Neutrophil (primary cell): ENCODE measurements around the gene IL15RA.

Source experiments
- H3K27ac ChIP-seq: fragments of 200-600 bp; sonication (generic); 2 replicates; pipeline ENCODE4 v1.5.1; 2016; ENCODE audit warnings: mild to moderate bottlenecking, moderate library complexity
- H3K27me3 ChIP-seq: fragments of 200-600 bp; sonication (generic); 2 replicates; pipeline ENCODE4 v1.6.0; 2016; ENCODE audit warnings: mild to moderate bottlenecking
- H3K36me3 ChIP-seq: fragments of 200-600 bp; sonication (generic); 2 replicates; pipeline ENCODE4 v1.5.1; 2017
- H3K4me1 ChIP-seq, 2 experiments: fragments of 200-600 bp in 1 of 2; sonication (generic) in 1 of 2; 1 replicate in 1 of 2; 2 replicates in 1 of 2; pipeline versions ENCODE4 v1.5.1 to v1.6.1; 2013 to 2016; ENCODE audit warnings: low read depth in 1 of 2, low read length in 1 of 2, mild to moderate bottlenecking in 1 of 2, moderate library complexity in 1 of 2; ENCODE audit not compliant: control insufficient read depth in 1 of 2, insufficient read depth in 1 of 2
- H3K4me3 ChIP-seq, 2 experiments: fragments of 200-600 bp in 1 of 2; sonication (generic) in 1 of 2; 1 replicate in 1 of 2; 2 replicates in 1 of 2; pipeline ENCODE4 v1.5.1; 2013 to 2016; ENCODE audit warnings: low read depth in 1 of 2, low read length in 1 of 2, mild to moderate bottlenecking in 1 of 2, moderate library complexity in 1 of 2
- H3K9me3 ChIP-seq: fragments of 200-600 bp; sonication (generic); 2 replicates; pipeline ENCODE4 v1.5.1; 2016
- TF ChIP-seq, protein P1 (sequence below): fragments of 200-600 bp; sonication (generic); IDR thresholded peaks from 2 replicates; pipeline ENCODE4 v1.5.1; 2016; ENCODE audit warnings: antibody characterized with exemption

Gene IL15RA

GRCh38 chr10:5953676-5954075, 23.7 kb downstream of the IL15RA start:
- TF ChIP-seq, protein P1, sequence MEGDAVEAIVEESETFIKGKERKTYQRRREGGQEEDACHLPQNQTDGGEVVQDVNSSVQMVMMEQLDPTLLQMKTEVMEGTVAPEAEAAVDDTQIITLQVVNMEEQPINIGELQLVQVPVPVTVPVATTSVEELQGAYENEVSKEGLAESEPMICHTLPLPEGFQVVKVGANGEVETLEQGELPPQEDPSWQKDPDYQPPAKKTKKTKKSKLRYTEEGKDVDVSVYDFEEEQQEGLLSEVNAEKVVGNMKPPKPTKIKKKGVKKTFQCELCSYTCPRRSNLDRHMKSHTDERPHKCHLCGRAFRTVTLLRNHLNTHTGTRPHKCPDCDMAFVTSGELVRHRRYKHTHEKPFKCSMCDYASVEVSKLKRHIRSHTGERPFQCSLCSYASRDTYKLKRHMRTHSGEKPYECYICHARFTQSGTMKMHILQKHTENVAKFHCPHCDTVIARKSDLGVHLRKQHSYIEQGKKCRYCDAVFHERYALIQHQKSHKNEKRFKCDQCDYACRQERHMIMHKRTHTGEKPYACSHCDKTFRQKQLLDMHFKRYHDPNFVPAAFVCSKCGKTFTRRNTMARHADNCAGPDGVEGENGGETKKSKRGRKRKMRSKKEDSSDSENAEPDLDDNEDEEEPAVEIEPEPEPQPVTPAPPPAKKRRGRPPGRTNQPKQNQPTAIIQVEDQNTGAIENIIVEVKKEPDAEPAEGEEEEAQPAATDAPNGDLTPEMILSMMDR = no peak
- H3K27me3 ChIP-seq = no peaks in the 10 kb centered on the region
- H3K27ac ChIP-seq = no peak overlapping the region
- peaks cover 7 to 10% of the 10 kb centered on the region in 2 experiments for H3K4me1 ChIP-seq
- no peaks in the 10 kb centered on the region for H3K36me3 ChIP-seq
- H3K4me3 ChIP-seq = no peak overlapping the region
- no peaks in the 10 kb centered on the region for H3K9me3 ChIP-seq

GRCh38 chr10:5952731-5953385, 24.5 kb downstream of the IL15RA start:
- no peaks in the 10 kb centered on the region for H3K27me3 ChIP-seq
- H3K27ac ChIP-seq = no peak overlapping the region
- H3K4me3 ChIP-seq = no peak overlapping the region
- peaks cover 7 to 10% of the 10 kb centered on the region in 2 experiments for H3K4me1 ChIP-seq
- H3K9me3 ChIP-seq = no peaks in the 10 kb centered on the region
- H3K36me3 ChIP-seq = no peaks in the 10 kb centered on the region
- TF ChIP-seq, protein P1 = no peak

DNA sequence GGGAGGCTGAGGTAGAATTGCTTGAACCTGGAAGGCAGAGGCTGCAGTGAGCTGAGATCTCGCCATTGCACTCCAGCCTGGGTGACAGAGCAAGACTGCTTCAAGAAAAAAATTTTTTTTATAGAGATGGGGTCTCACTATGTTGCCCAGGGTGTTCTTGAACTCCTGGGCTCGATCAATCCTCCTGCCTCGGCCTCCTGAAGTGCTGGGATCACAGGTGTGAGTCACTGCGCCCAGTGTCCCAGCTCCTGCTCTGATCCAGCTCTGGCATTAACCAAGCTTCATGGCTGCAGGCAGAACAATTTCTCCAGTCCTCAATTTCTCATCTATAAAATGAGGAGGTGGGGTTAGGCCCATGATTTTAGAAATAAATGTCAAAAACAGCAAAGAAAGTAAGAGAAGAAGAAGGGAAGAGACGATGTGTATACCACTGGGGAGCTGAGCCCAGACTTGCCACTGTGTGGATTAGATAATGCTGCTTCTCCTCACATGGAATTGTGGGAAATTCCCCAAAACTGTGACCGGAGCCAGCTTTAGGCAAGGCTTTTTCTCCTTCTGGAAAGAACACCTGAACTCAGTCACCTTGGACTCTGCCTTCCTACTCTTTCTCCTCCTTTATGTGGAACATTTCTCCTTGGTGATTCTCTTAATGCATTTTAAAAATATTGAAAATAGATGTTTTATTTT, 25.5 kb downstream of the IL15RA start:
- no peak overlapping the region for H3K4me3 ChIP-seq
- peaks cover 7 to 10% of the 10 kb centered on the region in 2 experiments for H3K4me1 ChIP-seq
- H3K27ac ChIP-seq = no peak overlapping the region
- H3K36me3 ChIP-seq = no peaks in the 10 kb centered on the region
- no peaks in the 10 kb centered on the region for H3K9me3 ChIP-seq
- H3K27me3 ChIP-seq = no peaks in the 10 kb centered on the region
- TF ChIP-seq, protein P1 = no peak

DNA sequence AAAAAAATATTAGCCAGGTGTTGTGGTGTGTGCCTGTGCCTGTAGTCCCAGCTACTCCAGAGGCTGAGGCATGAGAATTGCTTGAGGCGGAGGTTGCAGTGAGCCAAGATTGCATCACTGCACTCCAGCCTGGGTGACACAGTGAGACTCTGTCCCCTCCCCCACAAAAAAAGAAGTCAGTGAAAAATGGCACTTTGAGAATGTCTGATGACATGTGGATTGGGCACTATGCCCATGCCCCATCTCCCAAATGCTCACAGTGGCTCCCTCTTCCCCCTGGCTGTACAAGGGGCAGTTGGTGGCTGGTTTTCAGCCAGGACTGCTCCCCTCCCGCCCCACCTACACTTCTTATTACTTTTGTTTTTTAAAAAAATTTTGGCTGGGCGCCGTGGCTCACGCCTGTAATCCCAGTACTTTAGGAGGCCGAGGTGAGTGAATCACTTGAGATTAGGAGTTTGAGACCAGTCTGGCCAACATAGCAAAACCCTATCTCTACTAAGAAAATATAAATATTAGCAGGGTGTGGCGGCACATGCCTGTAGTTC, 26.1 kb downstream of the IL15RA start:
- no peaks in the 10 kb centered on the region for H3K9me3 ChIP-seq
- peaks cover 8 to 12% of the 10 kb centered on the region in 2 experiments for H3K4me1 ChIP-seq
- H3K27me3 ChIP-seq = no peaks in the 10 kb centered on the region
- no peaks in the 10 kb centered on the region for H3K36me3 ChIP-seq
- H3K27ac ChIP-seq = no peak overlapping the region
- TF ChIP-seq, protein P1 = no peak
- no peak overlapping the region for H3K4me3 ChIP-seq

- Histone ChIP-seq H3K36me3 (no peaks in the 10 kb centered on the region), H3K27me3 (no peaks in the 10 kb centered on the region), H3K4me1 (peaks cover 22 to 32% of the 10 kb centered on the region in 2 experiments), H3K4me3 (no peak overlapping the region), H3K27ac (no peak overlapping the region), H3K9me3 (no peaks in the 10 kb centered on the region)
- TF ChIP-seq, protein P1 = no peak
Observed at GRCh38 chr10:5949009-5949759, 28.2 kb downstream of the IL15RA start.
